ENCODE results near the gene TTYH3.

GRCh38 chr7:2657208-2657607, 25.4 kb downstream of the TTYH3 start:
- no peak for TF ChIP-seq CTCF (conservative IDR thresholded peaks at IDR 0.05; ENCODE audit: low read length)
- TF ChIP-seq EZH2phosphoT487 (IDR thresholded peaks at IDR 0.05; ENCODE audit: borderline replicate concordance, low read depth, low read length), result no peak

Data from OCI-LY7 (cell line).